Neural cell (in vitro differentiated cells): ENCODE data around the gene KIAA0586. TPM values are rescaled to one million over a fixed set of nuclear protein-coding genes. Genes with fewer than 3 reads are reported as not detected.

Experiments
- H2AFZ ChIP-seq: fragments of 200-600, 300-800 bp; sonication (generic), shearing (Covaris generic); 2 replicates; pipeline ENCODE4 v1.6.0; 2014; ENCODE audit warnings: low read depth, mild to moderate bottlenecking, antibody characterized with exemption, low read length, moderate library complexity
- H3F3A ChIP-seq: fragments of 200-600 bp; shearing (Covaris generic); 2 replicates; pipeline ENCODE4 v1.6.1; 2016; ENCODE audit warnings: mild to moderate bottlenecking, moderate library complexity, mixed read lengths, antibody characterized with exemption, low read length; ENCODE audit not compliant: insufficient read depth, poor library complexity, severe bottlenecking
- H3K27ac ChIP-seq: fragments of 200-600, 300-800 bp; sonication (generic), shearing (Covaris generic); 2 replicates; pipeline ENCODE4 v1.5.1; 2014; ENCODE audit warnings: mild to moderate bottlenecking, low read length, moderate library complexity
- H3K27me3 ChIP-seq: fragments of 300-800, 200-600 bp; sonication (generic), shearing (Covaris generic); 2 replicates; pipeline ENCODE4 v1.6.0; 2014; ENCODE audit warnings: mild to moderate bottlenecking, low read depth, low read length, moderate library complexity; ENCODE audit not compliant: insufficient read depth
- H3K36me3 ChIP-seq: fragments of 300-800, 200-600 bp; sonication (generic), shearing (Covaris generic); 2 replicates; pipeline ENCODE4 v1.5.1; 2014; ENCODE audit warnings: mild to moderate bottlenecking, antibody characterized with exemption, low read length, moderate library complexity; ENCODE audit not compliant: insufficient read depth
- H3K4me2 ChIP-seq: fragments of 300-800, 200-600 bp; sonication (generic), shearing (Covaris generic); 2 replicates; pipeline ENCODE4 v1.6.0; 2014; ENCODE audit warnings: mild to moderate bottlenecking, low read length
- H3K4me3 ChIP-seq: fragments of 300-800, 200-600 bp; sonication (generic), shearing (Covaris generic); 2 replicates; pipeline ENCODE4 v1.5.1; 2014; ENCODE audit warnings: mild to moderate bottlenecking, low read length, moderate library complexity
- H3K79me2 ChIP-seq: fragments of 200-600 bp; shearing (Covaris generic); replicated peaks from 2 replicates; pipeline ENCODE4 v1.6.0; 2014; ENCODE audit warnings: mild to moderate bottlenecking, low read length, moderate library complexity; ENCODE audit not compliant: insufficient read depth
- H3K9ac ChIP-seq: fragments of 300-800, 200-600 bp; sonication (generic), shearing (Covaris generic); 2 replicates; pipeline ENCODE4 v1.6.1; 2016; ENCODE audit warnings: mild to moderate bottlenecking, low read length, mixed read lengths
- H3K9me2 ChIP-seq: fragments of 200-600 bp; shearing (Covaris generic); 2 replicates; pipeline ENCODE4 v1.6.1; 2016; ENCODE audit warnings: mild to moderate bottlenecking, low read length, mixed read lengths; ENCODE audit not compliant: insufficient read depth
- H3K9me3 ChIP-seq: fragments of 200-600, 300-800 bp; sonication (generic), shearing (Covaris generic); 2 replicates; pipeline ENCODE4 v1.6.1; 2016; ENCODE audit warnings: mild to moderate bottlenecking, mixed run types, low read length, moderate library complexity, mixed read lengths
- H4K20me1 ChIP-seq: fragments of 200-600 bp; shearing (Covaris generic); 2 replicates; pipeline ENCODE4 v1.6.1; 2016; ENCODE audit warnings: mild to moderate bottlenecking, mixed run types; ENCODE audit not compliant: insufficient read depth
- CTCF ChIP-seq: fragments of 450-650 bp; IDR thresholded peaks from 2 replicates; pipeline ENCODE4 v1.5.1; 2014; ENCODE audit warnings: antibody characterized with exemption, mild to moderate bottlenecking, moderate library complexity; ENCODE audit not compliant: poor library complexity, severe bottlenecking
- EP300 ChIP-seq: fragments of 450-650 bp; conservative IDR thresholded peaks from 2 replicates; pipeline ENCODE4 v1.6.1; 2014; ENCODE audit warnings: antibody characterized with exemption, mild to moderate bottlenecking, moderate library complexity; ENCODE audit not compliant: poor library complexity, severe bottlenecking
- EZH2 ChIP-seq: fragments of 200-600, 300-800 bp; shearing (Covaris generic), sonication (generic); IDR thresholded peaks from 2 replicates; pipeline ENCODE4 v1.6.1; 2014; ENCODE audit warnings: antibody characterized with exemption, low read length, borderline replicate concordance, mild to moderate bottlenecking; ENCODE audit not compliant: insufficient read depth, poor library complexity, severe bottlenecking
- MXI1 ChIP-seq: fragments of 450-650 bp; conservative IDR thresholded peaks from 2 replicates; pipeline ENCODE4 v1.6.1; 2014; ENCODE audit warnings: antibody characterized with exemption, mild to moderate bottlenecking; ENCODE audit not compliant: poor library complexity, severe bottlenecking
- POLR2AphosphoS5 ChIP-seq: IDR thresholded peaks from 2 replicates; pipeline ENCODE4 v1.6.1; 2012
- RAD21 ChIP-seq: fragments of 450-650 bp; conservative IDR thresholded peaks from 2 replicates; pipeline ENCODE4 v1.6.1; 2014; ENCODE audit warnings: antibody characterized with exemption, mild to moderate bottlenecking, moderate library complexity
- REST ChIP-seq: IDR thresholded peaks from 2 replicates; pipeline ENCODE4 v1.6.1; 2012; ENCODE audit warnings: borderline replicate concordance
- SMC3 ChIP-seq: fragments of 450-650 bp; conservative IDR thresholded peaks from 2 replicates; pipeline ENCODE4 v1.6.1; 2014; ENCODE audit warnings: antibody characterized with exemption, mild to moderate bottlenecking, moderate library complexity; ENCODE audit not compliant: poor library complexity
- TAF1 ChIP-seq: IDR thresholded peaks from 2 replicates; pipeline ENCODE4 v1.6.1; 2012; ENCODE audit warnings: low read depth
- polyA plus RNA-seq: library from polyadenylated mRNA; depleted of rRNA; stranded (reverse); fragments of >200 nt; gene quantifications from 2 replicates; pipeline ENCODE4 v1.2.3, GENCODE V29; 2014

The KIAA0586 gene
- polyA plus RNA-seq, 1 donor from 2014 or later: 8.0 TPM

GRCh38 chr14:58572863-58573262 lies 145.3 kb downstream of the KIAA0586 start:
- Histone ChIP-seq H3K9ac (no peak overlapping the region), H3F3A (no peaks in the 10 kb centered on the region), H3K36me3 (no peaks in the 10 kb centered on the region), H3K4me2 (no peak overlapping the region), H4K20me1 (no peaks in the 10 kb centered on the region), H3K9me3 (no peaks in the 10 kb centered on the region), H2AFZ (no peak overlapping the region), H3K79me2 (no peaks in the 10 kb centered on the region), H3K27ac (peak overlapping the region; percentile 29), H3K4me3 (no peak overlapping the region), H3K27me3 (no peaks in the 10 kb centered on the region), H3K9me2 (no peaks in the 10 kb centered on the region)
- TF ChIP-seq EZH2 (no peak), REST (no peak), EP300 (no peak), TAF1 (no peak), SMC3 (no peak), RAD21 (no peak)

GRCh38 chr14:58574623-58575022 lies 147.1 kb downstream of the KIAA0586 start:
- no peaks in the 10 kb centered on the region for H3K36me3 ChIP-seq
- no peaks in the 10 kb centered on the region for H3F3A ChIP-seq
- no peak overlapping the region for H3K9ac ChIP-seq
- TF ChIP-seq CTCF (no peak), TAF1 (no peak), POLR2AphosphoS5 (no peak), MXI1 (no peak), RAD21 (no peak), REST (no peak), SMC3 (no peak), EP300 (no peak), EZH2 (no peak)
- no peak overlapping the region for H3K4me3 ChIP-seq
- H3K27me3 ChIP-seq: no peaks in the 10 kb centered on the region
- H4K20me1 ChIP-seq: no peaks in the 10 kb centered on the region
- H3K9me2 ChIP-seq: no peaks in the 10 kb centered on the region
- no peak overlapping the region for H2AFZ ChIP-seq
- no peaks in the 10 kb centered on the region for H3K79me2 ChIP-seq
- no peak overlapping the region for H3K4me2 ChIP-seq
- no peaks in the 10 kb centered on the region for H3K9me3 ChIP-seq
- H3K27ac ChIP-seq: no peak overlapping the region
